Dendritic cell treated with granulocyte-macrophage colony-stimulating factor and Interleukin-4, amounts not matched to agents 40 ng/mL and 50 ng/mL, for 4 days (primary cell): ENCODE results near the gene SEPTIN5.

Experiments used
- H3K27ac Mint-ChIP-seq: one replicate; pipeline ENCODE4 v1.8.0; 2022; ENCODE audit warnings: mild to moderate bottlenecking, mixed read lengths
- H3K27me3 Mint-ChIP-seq: one replicate; pipeline ENCODE4 v1.8.0; 2022; ENCODE audit warnings: mild to moderate bottlenecking, mixed read lengths
- H3K36me3 Mint-ChIP-seq: one replicate; pipeline ENCODE4 v1.8.0; 2022; ENCODE audit warnings: low read depth, mixed read lengths
- H3K4me1 Mint-ChIP-seq: one replicate; pipeline ENCODE4 v1.8.0; 2022; ENCODE audit warnings: low read depth, mixed read lengths
- H3K4me3 Mint-ChIP-seq: one replicate; pipeline ENCODE4 v1.8.0; 2022; ENCODE audit warnings: mild to moderate bottlenecking, moderate library complexity, mixed read lengths
- H3K9me3 Mint-ChIP-seq: one replicate; pipeline ENCODE4 v1.8.0; 2022; ENCODE audit warnings: mixed read lengths
- intact Hi-C: fragments of 100-400 bp; cut with micrococcal nuclease; formaldehyde crosslinking; loops from one replicate; pipeline ENCODE4 v1.15.0; 2022

Gene SEPTIN5

DNA sequence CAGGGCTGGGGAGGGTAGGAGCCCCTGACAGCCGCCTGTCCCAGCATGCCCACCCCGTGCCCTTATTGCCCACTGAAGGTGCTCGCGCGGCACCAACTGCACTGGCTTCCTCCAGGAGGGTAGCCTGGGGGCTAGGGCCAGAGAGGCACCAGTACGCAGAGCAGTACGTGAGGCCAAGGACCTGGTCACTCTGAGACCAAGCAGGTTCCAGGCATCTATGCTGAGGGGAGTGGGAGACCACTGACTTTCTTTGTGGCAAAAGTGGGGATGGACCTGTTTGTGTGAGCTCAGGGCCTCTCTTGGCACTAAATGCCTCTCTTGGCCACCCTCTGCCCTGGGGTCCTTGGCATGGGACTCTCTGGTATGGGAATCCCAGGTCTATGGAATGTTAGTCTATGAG is 19.9 kb downstream of the SEPTIN5 start:
- no peaks in the 10 kb centered on the region for H3K9me3 Mint-ChIP-seq
- no peaks in the 10 kb centered on the region for H3K36me3 Mint-ChIP-seq
- no peak overlapping the region for H3K27ac Mint-ChIP-seq
- peaks cover 18% of the 10 kb centered on the region for H3K27me3 Mint-ChIP-seq
- H3K4me3 Mint-ChIP-seq: no peak overlapping the region
- intact Hi-C loops: no loop called here
- no peaks in the 10 kb centered on the region for H3K4me1 Mint-ChIP-seq

DNA sequence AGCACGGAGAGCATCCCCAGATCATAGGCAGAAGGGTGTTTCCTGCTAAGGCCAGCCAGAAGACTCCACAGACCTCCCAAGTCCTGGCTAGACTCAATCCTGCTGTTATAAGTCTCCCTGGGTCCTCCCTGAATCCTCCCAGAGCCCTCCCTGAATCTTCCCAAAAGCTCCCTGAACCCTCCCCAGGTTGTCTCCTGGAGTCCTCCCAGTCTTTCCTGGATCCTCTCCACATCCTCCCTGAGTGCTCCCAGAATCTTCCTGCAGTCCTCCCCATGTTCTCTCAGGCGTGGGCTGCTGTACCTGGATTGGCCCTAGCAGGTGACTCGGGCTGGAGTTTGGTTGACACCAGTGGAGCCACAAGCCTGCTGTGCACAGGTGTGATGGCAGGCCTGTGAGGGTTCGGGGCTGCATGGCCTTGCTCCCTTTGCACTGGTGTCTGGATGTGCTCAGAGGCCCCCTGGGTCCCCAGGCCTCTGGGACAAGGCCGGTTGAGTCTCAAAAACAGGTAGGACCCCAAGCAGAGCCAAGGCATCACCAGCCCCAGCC is 20.6 kb downstream of the SEPTIN5 start:
- intact Hi-C loops: no loop called here
- H3K4me1 Mint-ChIP-seq: no peaks in the 10 kb centered on the region

DNA sequence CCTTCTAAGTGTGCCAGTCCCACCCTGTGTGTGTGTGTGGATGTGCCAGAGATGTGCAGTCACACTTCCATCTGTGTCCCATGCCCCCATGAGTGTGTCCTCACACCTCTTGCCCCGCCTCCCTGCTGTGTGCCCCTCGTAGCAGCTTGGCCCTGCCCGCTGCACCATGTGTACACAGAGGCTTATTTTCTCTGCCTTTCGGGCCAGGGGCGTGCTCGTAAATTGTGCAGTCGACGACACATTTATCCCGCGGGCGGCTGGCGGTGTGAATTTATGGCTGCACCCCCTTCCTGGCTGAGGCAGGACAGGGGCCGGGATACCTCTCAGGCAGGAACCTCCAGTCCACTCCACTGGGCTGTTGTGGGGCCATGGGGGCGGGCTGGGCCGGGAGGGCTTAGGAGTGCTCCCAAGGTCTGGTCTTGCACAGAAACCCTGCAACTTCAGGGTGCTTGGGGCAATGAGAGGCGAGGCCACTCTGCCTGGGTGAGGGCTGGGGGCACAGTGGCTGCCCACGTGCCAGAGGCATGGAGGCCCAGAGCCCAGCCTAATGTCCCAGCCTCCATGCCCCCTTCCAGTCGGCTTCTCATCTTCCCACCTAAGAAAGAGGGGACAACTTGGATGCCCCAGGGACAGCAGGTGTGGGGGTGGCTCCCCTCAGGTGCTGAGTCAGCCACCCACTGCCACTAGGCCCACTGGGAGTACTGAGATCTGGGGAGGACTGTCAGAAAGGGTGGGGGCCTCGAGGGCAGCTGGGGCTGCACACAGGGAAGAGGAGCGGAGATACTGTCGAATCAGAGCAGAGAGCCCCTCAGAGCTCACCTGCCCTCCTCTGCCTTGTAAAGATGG is 21.6 kb downstream of the SEPTIN5 start:
- Mint-ChIP-seq H3K4me3 (no peak overlapping the region), H3K4me1 (no peaks in the 10 kb centered on the region), H3K27me3 (peaks cover 9% of the 10 kb centered on the region), H3K36me3 (no peaks in the 10 kb centered on the region), H3K27ac (no peak overlapping the region), H3K9me3 (no peaks in the 10 kb centered on the region)
- intact Hi-C loops: no loop called here

More for the DNA sequence above, 20.6 kb downstream of the SEPTIN5 start:
- Mint-ChIP-seq H3K9me3 (no peaks in the 10 kb centered on the region), H3K27ac (no peak overlapping the region), H3K36me3 (no peaks in the 10 kb centered on the region), H3K4me3 (no peak overlapping the region), H3K27me3 (peaks cover 15% of the 10 kb centered on the region)

DNA sequence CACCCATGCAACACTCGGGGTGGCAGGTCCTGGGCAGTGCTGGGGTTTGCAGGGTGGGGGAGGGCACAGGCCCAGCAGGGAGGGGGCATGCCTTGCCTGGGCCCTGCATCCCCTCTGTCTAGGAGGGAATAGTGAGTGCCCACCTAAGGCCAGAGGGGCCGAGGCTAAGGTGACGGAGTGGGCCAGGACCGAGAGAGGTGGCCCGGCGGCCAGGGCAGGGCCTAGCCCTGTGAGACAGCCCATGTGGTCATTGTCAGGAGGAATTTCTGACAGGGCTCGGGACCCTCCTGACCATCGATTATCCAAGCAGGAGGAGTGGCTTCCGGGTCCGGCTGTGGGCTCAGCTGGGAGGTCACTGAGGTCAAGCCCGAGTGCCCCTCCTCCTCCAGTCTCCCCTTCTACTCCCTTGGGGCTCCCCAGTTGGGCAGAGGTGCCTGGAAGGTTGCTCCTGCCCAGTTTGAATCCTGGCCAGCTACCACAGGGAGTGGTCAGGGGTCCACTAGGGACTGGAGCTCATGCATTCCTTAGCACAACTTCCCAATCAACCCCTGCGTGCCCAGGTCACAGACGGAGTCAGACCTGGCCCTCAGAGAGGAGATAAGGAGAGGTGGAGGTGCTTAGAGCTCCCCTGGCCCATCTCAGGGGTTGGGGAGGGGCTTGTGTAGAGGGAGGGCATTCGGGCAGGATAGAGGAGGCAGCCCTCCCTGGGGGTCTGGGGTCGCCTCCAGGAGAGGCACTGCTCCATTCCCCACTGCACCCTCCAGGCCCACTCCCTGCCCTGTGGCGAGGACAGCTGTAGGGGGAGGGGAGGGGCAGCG is 23.8 kb downstream of the SEPTIN5 start:
- intact Hi-C loops: no loop called here
- Mint-ChIP-seq H3K4me3 (no peak overlapping the region), H3K4me1 (no peaks in the 10 kb centered on the region), H3K27ac (no peak overlapping the region), H3K27me3 (peaks cover 1% of the 10 kb centered on the region), H3K36me3 (no peaks in the 10 kb centered on the region), H3K9me3 (no peaks in the 10 kb centered on the region)

DNA sequence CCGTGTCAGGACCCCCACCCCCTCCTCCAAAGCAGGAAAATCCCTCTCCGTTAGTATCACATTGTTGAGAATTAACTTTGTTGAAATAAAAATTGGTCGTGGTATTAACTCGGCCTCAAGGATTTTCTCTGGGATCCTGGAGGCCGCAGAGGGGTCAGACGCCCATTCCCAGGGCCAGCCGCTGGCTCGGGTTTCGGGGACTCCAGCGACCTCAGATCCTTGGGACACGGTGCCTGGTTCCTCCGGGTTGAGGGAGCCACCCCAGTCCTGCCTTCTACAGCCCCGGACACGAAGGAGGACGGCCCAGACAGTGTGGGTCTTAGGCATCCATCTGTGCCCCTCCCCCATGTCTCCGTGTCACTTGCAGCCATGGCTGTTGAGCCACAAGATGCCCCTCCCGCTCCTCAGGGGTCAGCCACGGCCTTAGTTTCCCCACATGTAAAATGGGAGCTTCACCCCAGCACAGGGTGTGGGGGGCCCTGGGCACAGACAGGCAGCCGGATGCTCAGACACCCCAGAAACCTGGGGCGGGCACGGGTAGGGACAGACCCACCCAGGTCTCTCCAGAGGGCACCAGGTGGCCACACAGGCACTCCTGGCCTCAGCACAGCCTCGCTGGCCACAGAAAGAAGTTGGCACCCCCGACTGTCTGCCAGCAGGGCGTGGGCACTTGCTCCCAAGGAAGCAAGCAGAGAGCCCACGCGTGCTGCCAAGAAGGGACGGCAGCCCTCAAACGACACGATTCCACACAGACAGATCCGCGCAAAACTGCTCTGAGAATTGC is 24.6 kb downstream of the SEPTIN5 start:
- Mint-ChIP-seq H3K4me1 (no peaks in the 10 kb centered on the region), H3K4me3 (no peak overlapping the region), H3K27ac (no peak overlapping the region)

DNA sequence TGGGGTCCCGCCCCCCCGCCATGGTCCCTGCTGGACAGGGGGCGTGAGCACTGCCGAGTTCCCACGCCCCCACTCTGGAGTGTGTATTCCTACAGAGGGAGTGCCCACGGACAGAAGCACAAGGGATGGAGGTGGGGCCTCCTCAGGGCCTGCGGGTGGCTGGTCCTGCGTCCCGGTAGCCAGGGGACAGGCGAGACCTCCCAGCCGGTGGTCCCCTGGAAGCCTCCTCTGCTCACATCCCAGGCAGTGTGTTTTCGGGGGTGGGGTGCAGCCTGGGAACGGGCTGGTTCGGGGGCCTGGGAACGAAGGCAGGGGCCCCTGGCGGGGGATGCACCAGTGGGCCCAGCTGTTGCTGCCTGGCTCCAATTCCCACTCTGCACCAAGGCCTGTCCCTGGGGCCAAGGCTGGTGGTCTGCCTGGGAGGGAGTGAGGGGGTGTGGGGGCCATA is 25.2 kb downstream of the SEPTIN5 start:
- Mint-ChIP-seq H3K4me1 (no peaks in the 10 kb centered on the region), H3K27ac (no peak overlapping the region), H3K27me3 (peaks cover 1% of the 10 kb centered on the region), H3K36me3 (no peaks in the 10 kb centered on the region), H3K9me3 (no peaks in the 10 kb centered on the region), H3K4me3 (no peak overlapping the region)
- intact Hi-C loops: no loop called here

More for the DNA sequence above, 24.6 kb downstream of the SEPTIN5 start:
- no peaks in the 10 kb centered on the region for H3K36me3 Mint-ChIP-seq
- intact Hi-C loops: no loop called here
- peaks cover 1% of the 10 kb centered on the region for H3K27me3 Mint-ChIP-seq
- no peaks in the 10 kb centered on the region for H3K9me3 Mint-ChIP-seq

DNA sequence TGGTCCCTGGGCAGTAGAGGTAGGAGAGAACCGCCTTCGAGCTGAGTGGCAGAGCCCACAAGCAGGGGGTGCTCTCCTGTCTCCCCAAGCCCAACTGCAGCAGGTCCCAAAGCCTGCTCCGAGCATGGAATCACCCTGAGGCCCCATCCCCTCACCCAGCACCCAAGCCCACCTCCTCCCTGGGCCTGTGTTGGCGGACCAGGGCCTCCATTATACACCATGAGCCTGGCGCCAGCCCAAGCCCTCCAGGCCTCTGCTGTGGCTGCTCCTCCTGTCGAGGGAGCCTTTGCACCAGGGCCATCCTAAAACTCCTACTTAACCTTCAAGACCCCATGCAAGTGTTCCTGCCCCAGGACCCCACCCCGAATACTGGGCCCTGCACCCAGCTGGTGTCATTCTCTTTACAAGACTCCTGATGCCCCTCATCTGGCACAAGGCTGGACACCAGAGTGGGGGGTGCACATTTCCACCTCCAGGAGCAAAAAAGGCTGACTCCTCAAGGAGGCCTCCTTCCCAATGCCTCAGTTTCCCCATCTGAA is 25.7 kb downstream of the SEPTIN5 start:
- H3K36me3 Mint-ChIP-seq: no peaks in the 10 kb centered on the region
- H3K4me1 Mint-ChIP-seq: no peaks in the 10 kb centered on the region
- H3K27me3 Mint-ChIP-seq: peaks cover 1% of the 10 kb centered on the region
- no peaks in the 10 kb centered on the region for H3K9me3 Mint-ChIP-seq
- H3K4me3 Mint-ChIP-seq: no peak overlapping the region
- H3K27ac Mint-ChIP-seq: no peak overlapping the region
- intact Hi-C loops: no loop called here

DNA sequence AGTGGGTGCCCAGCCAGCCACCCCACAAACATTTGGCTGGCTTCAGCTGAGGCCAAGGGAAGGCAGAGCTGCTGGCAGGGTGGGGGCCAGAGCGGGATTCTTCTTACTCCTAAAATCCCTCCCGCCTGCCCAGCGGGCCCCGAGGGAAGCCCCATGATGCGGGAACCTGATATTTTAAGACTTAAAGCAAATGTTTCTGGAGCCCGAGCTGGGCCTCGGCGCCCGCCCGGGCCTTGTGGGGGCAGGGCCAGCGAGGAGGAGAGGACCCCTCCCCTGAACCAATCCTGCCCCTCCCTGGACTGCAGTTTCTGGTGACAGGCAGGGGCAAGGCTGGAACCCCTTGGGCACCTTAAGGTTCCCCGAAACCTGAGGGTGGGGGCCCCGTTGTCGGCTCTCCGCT is 26.3 kb downstream of the SEPTIN5 start:
- Mint-ChIP-seq H3K4me3 (no peak overlapping the region), H3K27me3 (peaks cover 1% of the 10 kb centered on the region), H3K27ac (no peak overlapping the region), H3K36me3 (no peaks in the 10 kb centered on the region), H3K9me3 (no peaks in the 10 kb centered on the region), H3K4me1 (no peaks in the 10 kb centered on the region)
- intact Hi-C loops: no loop called here

DNA sequence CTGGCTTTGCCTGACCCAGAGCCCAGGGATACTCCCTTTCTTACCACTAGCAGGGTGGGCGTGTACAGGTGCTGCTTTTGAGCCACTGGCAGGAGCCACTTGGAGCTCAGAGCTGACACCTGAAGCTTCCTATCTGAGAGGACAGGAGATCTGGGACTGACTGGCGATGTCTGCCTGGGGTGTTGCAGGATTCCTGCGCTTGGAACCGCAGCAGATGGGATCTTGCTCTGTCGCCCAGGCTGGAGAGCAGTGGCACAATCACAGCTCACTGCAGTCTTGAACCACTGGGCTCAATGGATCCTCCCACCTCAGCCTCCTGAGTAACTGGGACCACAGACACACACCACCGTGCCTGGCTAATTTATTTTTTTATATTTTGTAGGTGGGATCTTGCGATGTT is 26.8 kb downstream of the SEPTIN5 start:
- Mint-ChIP-seq H3K9me3 (no peaks in the 10 kb centered on the region), H3K27me3 (peaks cover 1% of the 10 kb centered on the region), H3K4me1 (no peaks in the 10 kb centered on the region), H3K36me3 (no peaks in the 10 kb centered on the region), H3K27ac (no peak overlapping the region), H3K4me3 (no peak overlapping the region)
- intact Hi-C loops: no loop called here

DNA sequence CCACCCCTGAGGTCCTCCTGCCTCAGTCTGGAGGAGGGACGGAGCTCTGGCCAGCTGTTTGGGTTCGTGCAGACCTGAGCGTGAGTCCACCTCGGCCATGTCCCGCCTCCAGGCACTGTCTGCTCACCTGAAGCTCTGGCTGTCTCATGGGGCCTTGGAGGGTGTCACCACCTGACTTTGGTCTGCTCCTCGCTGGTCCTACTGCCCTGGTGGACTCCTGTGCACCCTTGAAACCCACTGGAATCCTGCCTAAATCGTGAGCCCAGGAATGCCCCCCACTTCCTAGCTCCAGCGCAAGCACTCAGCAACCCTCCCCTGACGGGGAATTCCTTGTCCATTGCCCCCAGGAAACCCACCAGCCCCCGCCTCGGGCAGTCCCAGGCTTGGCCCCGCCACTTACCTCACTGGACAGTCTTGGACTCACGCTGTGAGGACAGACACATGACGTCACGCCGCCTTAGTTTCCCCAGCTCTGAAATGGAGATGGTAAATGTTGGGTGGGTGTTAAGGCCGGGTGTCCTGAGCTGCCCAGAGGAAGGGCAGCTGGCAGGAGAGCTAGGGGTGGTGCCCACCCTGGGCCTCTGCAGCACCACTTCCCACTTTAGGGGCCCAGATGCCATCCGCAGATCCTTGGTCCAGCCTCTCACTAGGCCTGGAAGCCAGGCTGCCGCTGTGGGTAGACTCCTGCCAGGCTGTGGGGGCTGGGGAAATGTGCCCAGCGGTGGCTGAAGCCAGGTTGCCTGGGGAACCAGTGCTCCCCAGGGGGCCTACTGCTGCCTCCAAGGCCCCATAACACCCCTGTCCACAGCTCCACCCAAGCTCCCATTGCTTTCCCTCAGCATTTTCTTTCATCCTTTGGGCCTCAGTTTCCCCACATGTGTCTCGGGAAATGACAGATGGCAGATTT is 28.1 kb downstream of the SEPTIN5 start:
- Mint-ChIP-seq H3K36me3 (no peaks in the 10 kb centered on the region), H3K4me1 (no peaks in the 10 kb centered on the region)

DNA sequence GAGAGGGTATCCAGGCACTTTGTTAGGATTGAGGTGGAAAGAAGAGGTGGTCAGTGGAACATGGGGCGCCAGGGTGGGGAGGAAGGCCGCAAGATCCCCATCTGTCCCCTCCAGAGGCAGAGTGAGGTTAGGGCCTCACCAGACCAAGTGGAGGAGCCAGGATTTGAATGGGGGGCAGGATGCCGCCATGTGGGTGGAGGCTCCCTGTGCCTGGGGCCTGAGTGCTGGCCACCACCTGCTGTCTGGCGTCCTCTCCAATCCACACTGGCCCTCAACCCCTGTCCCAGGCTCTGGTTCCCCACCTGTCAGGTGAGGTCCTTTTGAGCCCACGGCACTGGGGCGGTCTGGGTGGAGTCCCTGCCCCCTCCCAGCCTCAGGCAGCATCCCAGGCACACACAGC is 28.8 kb downstream of the SEPTIN5 start:
- Mint-ChIP-seq H3K36me3 (no peaks in the 10 kb centered on the region), H3K27me3 (no peaks in the 10 kb centered on the region), H3K9me3 (no peaks in the 10 kb centered on the region), H3K27ac (no peak overlapping the region), H3K4me1 (no peaks in the 10 kb centered on the region), H3K4me3 (no peak overlapping the region)
- intact Hi-C loops: no loop called here

More for the DNA sequence above, 28.1 kb downstream of the SEPTIN5 start:
- intact Hi-C loops: no loop called here
- no peak overlapping the region for H3K27ac Mint-ChIP-seq
- H3K4me3 Mint-ChIP-seq: no peak overlapping the region
- no peaks in the 10 kb centered on the region for H3K27me3 Mint-ChIP-seq
- H3K9me3 Mint-ChIP-seq: no peaks in the 10 kb centered on the region

DNA sequence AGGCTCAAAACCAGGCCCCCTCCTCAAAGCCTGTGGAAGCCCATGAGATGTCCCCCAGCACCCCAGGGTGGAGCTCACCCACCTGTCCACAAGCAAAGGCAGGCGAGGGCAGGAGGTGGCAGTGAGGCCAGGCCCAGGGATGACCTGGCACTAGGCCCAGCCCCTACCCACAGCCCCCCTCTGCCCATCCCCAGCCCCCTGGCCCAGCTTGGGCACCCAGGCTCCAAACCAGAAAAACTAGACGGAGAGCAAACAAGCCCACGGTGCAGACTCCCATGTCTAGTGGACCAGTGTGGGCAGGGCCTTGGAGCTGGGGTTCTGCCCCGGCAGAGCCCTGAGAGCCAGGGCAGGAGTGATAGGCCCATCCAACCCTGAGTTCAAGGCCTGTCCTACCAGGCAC is 29.3 kb downstream of the SEPTIN5 start:
- H3K4me1 Mint-ChIP-seq: no peaks in the 10 kb centered on the region
- H3K27me3 Mint-ChIP-seq: no peaks in the 10 kb centered on the region
- intact Hi-C loops: no loop called here
- no peaks in the 10 kb centered on the region for H3K9me3 Mint-ChIP-seq
- H3K36me3 Mint-ChIP-seq: no peaks in the 10 kb centered on the region
- H3K4me3 Mint-ChIP-seq: no peak overlapping the region
- H3K27ac Mint-ChIP-seq: no peak overlapping the region
